ENCODE data around the gene PC. TPM values are rescaled to one million over a fixed set of nuclear protein-coding genes. Genes with fewer than 3 reads are reported as not detected.
"Not testable (repeated sequence)": the region's sequence is repeated elsewhere in the genome, so short reads cannot be mapped to it uniquely, and the experiment has no call there.

PC gene
- total RNA-seq, 4 donors from 2014 or later = 13.1 to 67.6 (median 32.1) TPM

DNA sequence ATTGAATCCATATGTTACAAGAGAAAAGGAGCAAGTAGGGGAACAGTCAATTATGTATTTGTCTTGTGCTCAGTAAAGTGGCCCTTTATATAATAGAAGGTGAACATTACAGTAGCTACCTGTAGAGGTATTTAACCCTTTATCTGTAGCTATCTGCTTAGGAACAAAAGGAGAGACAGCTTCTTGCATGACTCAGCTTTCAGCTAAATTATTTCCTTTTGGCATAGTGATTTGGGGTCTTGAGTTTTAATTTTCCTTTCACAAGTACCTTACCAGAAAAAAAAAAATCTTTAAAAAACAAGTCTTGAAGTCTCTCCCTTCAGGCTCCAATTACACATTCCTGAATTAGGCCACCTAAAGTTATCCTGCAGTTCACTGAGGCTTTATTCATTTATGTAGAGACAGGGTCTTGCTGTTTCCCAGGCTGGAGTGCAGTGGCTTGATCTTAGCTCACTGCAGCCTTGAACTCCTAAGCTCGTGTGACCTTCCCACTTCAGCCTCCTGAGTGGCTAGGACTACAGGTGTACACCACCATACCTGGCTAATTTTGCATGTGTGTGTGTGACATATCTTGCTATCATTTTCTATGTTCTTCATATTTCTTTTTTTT lies 147.5 kb downstream of the PC start:
- TF ChIP-seq, protein P1, sequence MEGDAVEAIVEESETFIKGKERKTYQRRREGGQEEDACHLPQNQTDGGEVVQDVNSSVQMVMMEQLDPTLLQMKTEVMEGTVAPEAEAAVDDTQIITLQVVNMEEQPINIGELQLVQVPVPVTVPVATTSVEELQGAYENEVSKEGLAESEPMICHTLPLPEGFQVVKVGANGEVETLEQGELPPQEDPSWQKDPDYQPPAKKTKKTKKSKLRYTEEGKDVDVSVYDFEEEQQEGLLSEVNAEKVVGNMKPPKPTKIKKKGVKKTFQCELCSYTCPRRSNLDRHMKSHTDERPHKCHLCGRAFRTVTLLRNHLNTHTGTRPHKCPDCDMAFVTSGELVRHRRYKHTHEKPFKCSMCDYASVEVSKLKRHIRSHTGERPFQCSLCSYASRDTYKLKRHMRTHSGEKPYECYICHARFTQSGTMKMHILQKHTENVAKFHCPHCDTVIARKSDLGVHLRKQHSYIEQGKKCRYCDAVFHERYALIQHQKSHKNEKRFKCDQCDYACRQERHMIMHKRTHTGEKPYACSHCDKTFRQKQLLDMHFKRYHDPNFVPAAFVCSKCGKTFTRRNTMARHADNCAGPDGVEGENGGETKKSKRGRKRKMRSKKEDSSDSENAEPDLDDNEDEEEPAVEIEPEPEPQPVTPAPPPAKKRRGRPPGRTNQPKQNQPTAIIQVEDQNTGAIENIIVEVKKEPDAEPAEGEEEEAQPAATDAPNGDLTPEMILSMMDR (IDR thresholded peaks at IDR 0.05 in 4 of 5, conservative IDR thresholded peaks at IDR 0.05 in 1 of 5) = no peak
- TF ChIP-seq POLR2A (IDR thresholded peaks at IDR 0.05) = no peak
- intact Hi-C loops (cut with DNase I; ENCODE audit: low total_unique reads) = no loop called here

DNA sequence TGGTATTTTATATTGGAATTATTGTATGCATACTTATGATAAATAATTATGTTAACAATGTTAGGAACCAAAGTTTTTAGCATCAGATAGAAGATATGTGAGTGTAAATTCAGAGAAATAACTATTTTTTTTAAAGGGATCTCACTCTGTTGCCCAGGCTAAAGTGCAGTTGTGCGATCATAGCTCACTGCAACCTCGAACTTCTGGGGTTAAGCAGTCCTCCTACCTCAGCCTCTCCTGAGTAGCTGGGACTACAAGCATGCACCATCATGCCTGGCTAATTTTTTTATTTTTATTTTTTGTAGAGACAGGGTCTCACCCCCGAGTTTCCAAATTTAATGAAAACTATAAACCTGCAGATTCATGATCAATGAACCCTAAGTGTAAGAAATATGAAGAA lies 148.6 kb downstream of the PC start:
- ATAC-seq (no peak), DNase-seq (no peak)
- Histone ChIP-seq H3K9me3 (no peaks in the 10 kb centered on the region), H3K27me3 (no peaks in the 10 kb centered on the region), H3K4me3 (no peak overlapping the region), H3K27ac (no peak overlapping the region), H3K36me3 (no peaks in the 10 kb centered on the region), H3K4me1 (no peaks in the 10 kb centered on the region)
- in situ Hi-C loops (cut with MboI; ENCODE audit: low sequenced_read_pairs in 4 of 4) (no loop called here), intact Hi-C loops (cut with DNase I; ENCODE audit: low total_unique reads) (no loop called here)
- no peak for TF ChIP-seq POLR2A (IDR thresholded peaks at IDR 0.05)
- TF ChIP-seq, protein P1 (IDR thresholded peaks at IDR 0.05 in 4 of 5, conservative IDR thresholded peaks at IDR 0.05 in 1 of 5) = no peak

More for the DNA sequence above, 147.5 kb downstream of the PC start:
- DNase-seq (no peak), ATAC-seq (no peak)
- no peak overlapping the region for H3K4me3 ChIP-seq
- H3K27ac ChIP-seq = no peak overlapping the region
- no peaks in the 10 kb centered on the region for H3K9me3 ChIP-seq
- in situ Hi-C loops (cut with MboI; ENCODE audit: low sequenced_read_pairs in 4 of 4) = loop anchor here in 1 of 4 donors (10.0 kb wide), 1 partner anchor 96 kb away; no protein-coding TSS in a partner anchor
- no peaks in the 10 kb centered on the region for H3K27me3 ChIP-seq
- H3K4me1 ChIP-seq = no peaks in the 10 kb centered on the region
- no peaks in the 10 kb centered on the region for H3K36me3 ChIP-seq

DNA sequence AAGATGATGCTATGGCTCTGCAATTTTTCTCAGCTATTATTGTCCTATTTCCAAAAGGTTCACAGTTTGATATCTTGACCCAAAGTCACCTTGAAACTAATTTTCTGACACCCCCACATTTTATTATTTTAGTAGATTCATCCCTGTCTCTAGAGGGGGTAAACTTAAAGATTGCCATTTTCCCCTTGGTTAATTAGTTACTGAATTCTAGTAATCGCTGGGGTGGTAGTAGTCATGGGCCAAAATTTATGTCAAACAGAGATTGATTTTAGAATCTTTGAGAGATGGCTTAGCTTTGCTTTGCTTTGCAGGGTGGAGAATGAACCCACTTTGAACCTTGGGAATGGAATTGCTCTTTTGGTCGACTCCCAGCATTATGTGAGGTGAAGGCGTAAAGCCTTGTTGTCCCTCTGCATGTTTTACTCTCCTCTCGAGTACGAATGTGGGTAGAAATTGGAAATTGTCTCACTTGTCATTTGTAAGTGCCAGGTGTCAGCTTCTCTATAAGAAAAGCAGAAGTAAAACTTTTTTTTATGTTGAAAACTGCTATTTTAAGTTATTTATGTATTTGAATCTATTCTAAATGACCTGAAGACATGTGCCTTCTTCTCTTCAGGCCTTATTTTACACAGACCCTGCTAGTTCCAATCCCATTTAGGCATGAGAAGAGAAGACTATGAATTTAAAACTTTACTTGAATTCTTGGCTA lies 157.3 kb downstream of the PC start:
- intact Hi-C loops (cut with DNase I; ENCODE audit: low total_unique reads) = no loop called here
- H3K4me3 ChIP-seq = no peak overlapping the region
- in situ Hi-C loops (cut with MboI; ENCODE audit: low sequenced_read_pairs in 4 of 4) = no loop called here
- H3K4me1 ChIP-seq = no peaks in the 10 kb centered on the region
- no peaks in the 10 kb centered on the region for H3K27me3 ChIP-seq
- H3K27ac ChIP-seq = no peak overlapping the region
- TF ChIP-seq, protein P1 (IDR thresholded peaks at IDR 0.05 in 4 of 5, conservative IDR thresholded peaks at IDR 0.05 in 1 of 5) = no peak
- no peak for TF ChIP-seq POLR2A (IDR thresholded peaks at IDR 0.05)
- DNase-seq (no peak), ATAC-seq (no peak)
- no peaks in the 10 kb centered on the region for H3K9me3 ChIP-seq
- H3K36me3 ChIP-seq = no peaks in the 10 kb centered on the region

DNA sequence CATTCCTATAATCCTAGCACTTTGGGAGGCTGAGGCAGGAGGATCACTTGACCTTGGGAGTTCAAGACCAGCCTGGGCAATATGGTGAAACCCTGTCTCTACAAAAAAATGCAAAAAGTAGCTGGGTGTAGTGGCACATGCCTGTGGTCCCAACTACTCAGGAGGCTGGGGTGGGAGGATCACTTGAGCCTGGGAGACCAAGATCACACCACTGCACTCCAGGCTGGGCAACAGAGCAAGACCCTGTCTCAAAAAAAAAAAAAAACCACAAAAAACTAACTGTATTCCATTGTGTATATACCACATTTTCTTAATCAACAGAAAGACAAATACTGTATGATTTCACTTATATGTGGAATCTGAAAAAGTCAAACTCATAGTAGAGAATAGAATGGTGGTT lies 158.4 kb downstream of the PC start:
- in situ Hi-C loops (cut with MboI; ENCODE audit: low sequenced_read_pairs in 4 of 4); H3K4me1 ChIP-seq; H3K27me3 ChIP-seq; H3K36me3 ChIP-seq; H3K9me3 ChIP-seq; ATAC-seq; intact Hi-C loops (cut with DNase I; ENCODE audit: low total_unique reads); H3K4me3 ChIP-seq; H3K27ac ChIP-seq; DNase-seq: not testable (repeated sequence)

Small RNAs within 50 kb of the gene (microRNA-seq; reads per million reads assigned to microRNA genes)
- gene MIR3163 (ENCODE audit: borderline replicate concordance in 2 of 2) = 1.2 to 1.7 reads per million in 2 donors

Other genes starting within 250 kb of the PC start
- 1 to 10 TPM in 2 of 4 donors, under 1 TPM in 2; 0.40 to 1.5 (median 1.0) TPM for gene SPTBN2, start 229.2 kb downstream of the PC start, total RNA-seq
- 10 to 100 TPM in 1 of 4 donors, 1 to 10 TPM in 3; 6.6 to 11.8 (median 8.3) TPM for gene RCE1, start 114.9 kb downstream of the PC start, total RNA-seq
- 10 to 100 TPM in 2 of 4 donors, 1 to 10 TPM in 2; 8.6 to 12.1 (median 10.1) TPM for gene LRFN4, start 101.3 kb downstream of the PC start, total RNA-seq
- gene C11orf86, start 16.9 kb upstream of the PC start, total RNA-seq = not detected
- gene SYT12, start 64.8 kb upstream of the PC start, total RNA-seq = under 1 TPM in 2 of 4 donors, not detected in 2; 0.33 to 0.64 TPM
- 10 to 100 TPM; 18.9 to 87.0 (median 24.4) TPM for gene RHOD, start 98.5 kb upstream of the PC start, total RNA-seq
- 10 to 100 TPM; 34.8 to 55.0 (median 44.9) TPM for gene KDM2A, start 160.9 kb upstream of the PC start, total RNA-seq

Data from gastrocnemius medialis (tissue), 4 donors.